CD4-positive, alpha-beta T cell (primary cell): Measurements from ENCODE around the gene CLCNKA. TPM values are rescaled to one million over a fixed set of nuclear protein-coding genes. Genes with fewer than 3 reads are reported as not detected.
A peak's percentile ranks its signal among the peaks of the same experiment; 100 is the strongest.
"Not testable (repeated sequence)": the region's sequence is repeated elsewhere in the genome, so short reads cannot be mapped to it uniquely, and the experiment has no call there.

ENCODE experiments used
- ATAC-seq: fragments of 200-7000 bp; cut with Tn5 transposase; one replicate; pipeline ENCODE4 v1.10.0; 2022; ENCODE audit warnings: mild to moderate bottlenecking; ENCODE audit not compliant: poor library complexity
- CTCF ChIA-PET: fragments of 350-600 bp; sonication (Branson Sonifier 250); formaldehyde crosslinking; loops from one replicate; lab custom pipeline; 2021; ENCODE audit warnings: antibody characterized with exemption, inconsistent platforms; lab: Charles Lee
- POLR2A ChIA-PET: fragments of 350-600 bp; sonication (Branson Sonifier 250); formaldehyde crosslinking; loops from one replicate; lab custom pipeline; 2021; ENCODE audit warnings: antibody characterized with exemption, inconsistent platforms; lab: Charles Lee
- DNase-seq, 14 experiments: peaks; one replicate each; pipeline ENCODE4 v3.0.0-alpha.2; 2013 to 2020; ENCODE audit warnings: mixed read lengths in 2 of 14
- H3K27ac ChIP-seq, 2 donors: one replicate each; pipeline versions ENCODE4 v1.5.1 to v1.7.0; 2013; ENCODE audit warnings: low read length in 2 of 2, low read depth in 1 of 2, mild to moderate bottlenecking in 1 of 2
- H3K27me3 ChIP-seq, 2 experiments: 1 replicate in 1 of 2; 2 replicates in 1 of 2; pipeline versions ENCODE4 v1.6.1 to v1.7.0; 2013; ENCODE audit warnings: low read length in 2 of 2, control low read depth in 1 of 2, mild to moderate bottlenecking in 1 of 2, moderate library complexity in 1 of 2; ENCODE audit not compliant: insufficient read depth in 2 of 2, control insufficient read depth in 1 of 2
- H3K36me3 ChIP-seq: one replicate; pipeline ENCODE4 v1.6.1; 2013; ENCODE audit warnings: low read length, control low read depth; ENCODE audit not compliant: insufficient read depth
- H3K4me1 ChIP-seq: one replicate; pipeline ENCODE4 v1.6.1; 2013; ENCODE audit warnings: low read length, control low read depth; ENCODE audit not compliant: insufficient read depth
- H3K4me3 ChIP-seq: one replicate; pipeline ENCODE4 v1.5.1; 2013; ENCODE audit warnings: mild to moderate bottlenecking, low read length, moderate library complexity
- H3K9me3 ChIP-seq, 2 experiments: 1 replicate in 1 of 2; 2 replicates in 1 of 2; pipeline versions ENCODE4 v1.6.1 to v1.7.0; 2013; ENCODE audit warnings: low read length in 2 of 2, mild to moderate bottlenecking in 2 of 2, control low read depth in 1 of 2, moderate library complexity in 1 of 2; ENCODE audit not compliant: control insufficient read depth in 1 of 2, insufficient read depth in 1 of 2
- H3K27ac Mint-ChIP-seq: one replicate; pipeline ENCODE4 v1.8.0; 2020; ENCODE audit warnings: mixed read lengths
- H3K27me3 Mint-ChIP-seq: one replicate; pipeline ENCODE4 v1.8.0; 2021; ENCODE audit warnings: mixed read lengths
- H3K36me3 Mint-ChIP-seq: one replicate; pipeline ENCODE4 v1.8.0; 2021; ENCODE audit warnings: low read depth, mixed read lengths
- H3K4me1 Mint-ChIP-seq: one replicate; pipeline ENCODE4 v1.8.0; 2021; ENCODE audit warnings: low read depth, mixed read lengths
- H3K4me3 Mint-ChIP-seq: one replicate; pipeline ENCODE4 v1.8.0; 2020; ENCODE audit warnings: mild to moderate bottlenecking, mixed read lengths
- H3K9me3 Mint-ChIP-seq: one replicate; pipeline ENCODE4 v1.8.0; 2020; ENCODE audit warnings: mixed read lengths
- CTCF ChIP-seq: fragments of 200-600 bp; IDR thresholded peaks from one replicate; pipeline ENCODE4 v1.8.0; 2022; ENCODE audit warnings: antibody characterized with exemption, mild to moderate bottlenecking
- intact Hi-C, 2 experiments: fragments of 100-400 bp; cut with DNase I in 1 of 2; cut with micrococcal nuclease in 1 of 2; formaldehyde crosslinking; loops; one replicate each; pipeline versions ENCODE4 v1.15.1 to v1.9.0; 2023 to 2025; cut with DNase I, micrococcal nuclease
- total RNA-seq, 174 experiments: library from RNA in 2 of 174; stranded (reverse) in 2 of 174; gene quantifications; one replicate each; pipeline ENCODE4 v1.2.3 and lab custom pipeline; 2021 to 2026

The CLCNKA gene
- total RNA-seq, 2 experiments from 2014 or later, result not detected

DNA sequence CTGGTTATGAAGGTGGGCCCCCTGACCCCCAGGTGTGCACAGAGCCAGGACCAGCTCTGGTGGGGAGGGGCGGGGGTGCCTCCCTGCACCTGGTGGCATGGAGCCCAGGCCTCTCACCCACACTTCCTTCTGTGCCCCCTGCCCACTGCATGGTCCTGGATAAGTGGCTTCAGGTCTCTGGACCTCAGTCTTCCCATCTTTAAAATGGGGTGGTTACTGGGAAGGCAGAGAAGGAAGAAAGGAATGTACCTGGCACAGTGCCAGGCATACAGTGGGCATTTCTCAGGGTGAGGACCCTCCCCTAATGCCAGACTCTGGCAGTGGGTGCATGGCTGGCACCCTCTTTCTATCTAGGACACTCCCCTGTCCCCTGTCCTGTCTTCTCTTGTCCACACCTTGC, 7.5 kb downstream of the CLCNKA start:
- Mint-ChIP-seq H3K27ac (no peak overlapping the region), H3K27me3 (peaks cover 34% of the 10 kb centered on the region), H3K9me3 (no peaks in the 10 kb centered on the region), H3K4me1 (no peaks in the 10 kb centered on the region), H3K4me3 (no peak overlapping the region), H3K36me3 (no peaks in the 10 kb centered on the region)
- H3K4me3 ChIP-seq, result no peak overlapping the region
- no peak for ATAC-seq
- no peak for TF ChIP-seq CTCF
- intact Hi-C loops, result no loop called here
- no peaks in the 10 kb centered on the region for H3K36me3 ChIP-seq
- peaks cover 14 to 19% of the 10 kb centered on the region in 2 experiments for H3K27me3 ChIP-seq
- ChIA-PET CTCF (interaction anchor here (0.6 kb wide), 1 partner anchor 196 kb away, joined by 6 read pairs; no protein-coding TSS in a partner anchor), POLR2A (no interaction called here)
- no peak for DNase-seq
- H3K4me1 ChIP-seq, result peaks cover 11% of the 10 kb centered on the region
- H3K9me3 ChIP-seq, result peaks cover 0 to 9% of the 10 kb centered on the region in 2 experiments
- H3K27ac ChIP-seq, result no peak overlapping the region

GRCh38 chr1:16031551-16031950, 9.7 kb downstream of the CLCNKA start:
- peaks cover 9% of the 10 kb centered on the region for H3K4me1 ChIP-seq
- CTCF ChIA-PET, result no interaction called here
- no peak for TF ChIP-seq CTCF
- no peak overlapping the region for H3K4me3 ChIP-seq
- Mint-ChIP-seq H3K36me3 (no peaks in the 10 kb centered on the region), H3K4me1 (no peaks in the 10 kb centered on the region), H3K27ac (no peak overlapping the region), H3K27me3 (peaks cover 30% of the 10 kb centered on the region), H3K4me3 (no peak overlapping the region), H3K9me3 (no peaks in the 10 kb centered on the region)
- peaks cover 0 to 9% of the 10 kb centered on the region in 2 experiments for H3K9me3 ChIP-seq
- no peaks in the 10 kb centered on the region for H3K36me3 ChIP-seq
- ATAC-seq (no peak), DNase-seq (no peak)
- intact Hi-C loops, result no loop called here
- H3K27ac ChIP-seq, result no peak overlapping the region
- POLR2A ChIA-PET, result no interaction called here
- H3K27me3 ChIP-seq, result peaks cover 14 to 19% of the 10 kb centered on the region in 2 experiments

- Histone ChIP-seq H3K27ac (no peak overlapping the region), H3K27me3 (peaks cover 14 to 19% of the 10 kb centered on the region in 2 experiments), H3K9me3 (peaks cover 0 to 9% of the 10 kb centered on the region in 2 experiments), H3K4me1 (no peaks in the 10 kb centered on the region), H3K4me3 (no peak overlapping the region), H3K36me3 (no peaks in the 10 kb centered on the region)
- Mint-ChIP-seq H3K4me1 (no peaks in the 10 kb centered on the region), H3K9me3 (no peaks in the 10 kb centered on the region), H3K4me3 (no peak overlapping the region), H3K36me3 (no peaks in the 10 kb centered on the region), H3K27ac (no peak overlapping the region), H3K27me3 (peaks cover 30% of the 10 kb centered on the region)
- intact Hi-C loops, result no loop called here
- no peak for TF ChIP-seq CTCF
- DNase-seq (peak in 7 of 14 experiments; percentile 15 to 69 (median 34)), ATAC-seq (peak; percentile 80)
- CTCF ChIA-PET, result no interaction called here
- POLR2A ChIA-PET, result no interaction called here
Observed at GRCh38 chr1:16032388-16033102, 10.7 kb downstream of the CLCNKA start.

DNA sequence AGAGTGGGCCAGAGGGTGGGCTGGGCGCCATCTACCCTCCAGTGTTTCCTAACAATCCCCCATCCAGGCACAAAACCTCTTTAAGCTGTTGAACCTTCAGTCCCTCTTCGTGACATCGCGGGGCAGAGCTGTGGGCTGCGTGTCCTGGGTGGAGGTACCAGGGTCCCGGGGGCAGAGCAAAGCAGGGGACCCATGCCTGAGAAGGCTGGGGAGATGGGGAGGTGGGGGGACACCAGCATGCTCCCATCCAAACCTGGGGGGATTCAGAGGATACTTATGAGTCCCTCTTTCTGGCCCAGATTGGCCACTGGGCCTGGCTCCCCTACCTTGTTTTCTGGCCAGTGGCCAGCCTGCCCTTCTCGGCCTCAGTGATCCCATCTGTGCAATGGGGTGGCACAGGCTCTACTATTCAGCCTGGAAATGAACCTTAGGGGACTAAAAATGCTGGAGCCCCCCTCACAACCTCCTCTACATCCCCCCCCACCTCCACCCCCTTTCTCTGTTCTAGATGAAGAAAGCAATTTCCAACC, 11.3 kb downstream of the CLCNKA start:
- CTCF ChIA-PET, H3K36me3 ChIP-seq, H3K4me1 Mint-ChIP-seq, H3K9me3 Mint-ChIP-seq, intact Hi-C loops, H3K27ac Mint-ChIP-seq, H3K4me1 ChIP-seq, ATAC-seq, POLR2A ChIA-PET, H3K27ac ChIP-seq, H3K36me3 Mint-ChIP-seq, DNase-seq, H3K4me3 Mint-ChIP-seq, H3K9me3 ChIP-seq, H3K4me3 ChIP-seq: not testable (repeated sequence)
- H3K27me3 ChIP-seq, result peaks cover 13 to 14% of the 10 kb centered on the region in 2 experiments
- H3K27me3 Mint-ChIP-seq, result peaks cover 24% of the 10 kb centered on the region

DNA sequence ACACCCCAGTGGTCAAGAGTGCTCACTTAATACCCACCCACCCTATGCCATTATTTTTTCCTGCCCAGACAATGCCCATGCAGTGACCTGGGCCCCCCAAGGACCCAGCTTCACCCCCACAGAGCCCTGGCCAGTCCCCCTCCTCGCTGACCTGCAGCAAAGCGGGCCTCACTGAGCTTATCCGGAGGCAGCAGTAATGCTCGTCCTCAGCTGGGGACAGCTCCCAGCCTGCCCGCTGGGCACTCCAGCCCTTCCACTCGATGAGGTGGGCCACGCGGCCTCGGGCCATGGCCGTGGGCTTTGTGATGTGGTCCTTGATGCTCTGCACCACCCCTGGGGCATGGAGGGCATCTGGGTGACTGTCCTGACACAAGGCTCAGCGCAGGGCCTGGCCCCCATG, 14.6 kb downstream of the CLCNKA start:
- H3K27ac ChIP-seq, H3K9me3 Mint-ChIP-seq, H3K4me3 ChIP-seq, H3K27me3 ChIP-seq, H3K4me1 ChIP-seq, ATAC-seq, H3K36me3 ChIP-seq, H3K27me3 Mint-ChIP-seq, H3K4me3 Mint-ChIP-seq, intact Hi-C loops, DNase-seq, H3K4me1 Mint-ChIP-seq, H3K36me3 Mint-ChIP-seq, CTCF ChIA-PET, H3K27ac Mint-ChIP-seq, POLR2A ChIA-PET, H3K9me3 ChIP-seq: not testable (repeated sequence)
